GM18505 (cell line): ENCODE measurements around the gene TRIM14.
"Not testable (repeated sequence)": the region's sequence is repeated elsewhere in the genome, so short reads cannot be mapped to it uniquely, and the experiment has no call there.

Experiments
- ATAC-seq: cut with Tn5 transposase; IDR thresholded peaks from one replicate; pipeline ENCODE4 v1.9.1; 2021; ENCODE audit not compliant: unreplicated experiment
- POLR2A ChIP-seq: IDR thresholded peaks from 4 replicates; pipeline ENCODE4 v1.6.1; 2011; ENCODE audit warnings: borderline replicate concordance; ENCODE audit not compliant: insufficient read depth, insufficient read length; ENCODE audit errors: extremely low read depth

The TRIM14 gene

DNA sequence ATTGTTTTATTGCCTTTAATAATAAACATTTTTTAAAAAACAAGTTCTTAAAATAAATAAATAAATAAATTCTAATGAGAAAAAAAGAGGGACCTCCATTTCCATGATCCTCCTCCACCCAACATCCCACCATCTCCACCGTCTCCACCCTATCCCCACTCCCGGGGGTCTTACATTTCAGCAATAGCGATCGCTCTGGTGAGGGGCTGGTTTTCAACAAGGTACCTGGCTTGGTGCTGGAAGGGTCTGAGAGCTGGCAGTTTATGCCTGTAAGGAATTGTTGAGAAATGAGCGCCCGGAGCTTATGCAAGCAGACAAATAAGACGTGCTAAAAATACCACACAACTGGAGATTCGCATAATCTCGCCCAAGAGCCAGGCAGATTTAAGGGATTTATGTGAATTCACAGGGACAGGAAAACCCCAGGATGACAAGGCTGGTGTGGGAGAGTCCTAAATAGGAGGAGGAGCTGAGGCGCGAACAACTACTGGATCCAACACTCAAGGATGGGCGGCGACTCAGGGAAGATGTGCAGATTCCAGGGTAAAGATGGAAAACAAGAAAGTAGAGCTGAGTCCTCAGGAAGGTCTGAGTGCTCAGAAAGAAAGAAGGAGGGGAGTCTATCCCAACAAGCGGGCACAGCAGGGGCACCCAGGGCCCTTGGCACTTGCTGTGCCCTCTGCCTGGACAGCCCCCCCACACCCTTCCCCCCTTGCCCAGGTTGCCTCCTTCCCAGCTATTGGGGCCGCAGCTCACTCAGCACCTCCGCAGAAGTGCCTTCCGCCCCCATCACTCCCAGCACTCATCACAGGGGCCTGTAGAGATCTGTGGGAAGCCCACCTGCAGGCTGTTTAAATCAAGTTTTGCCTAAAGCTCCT is 27.0 kb downstream of the TRIM14 start:
- no peak for ATAC-seq
- TF ChIP-seq POLR2A = no peak

DNA sequence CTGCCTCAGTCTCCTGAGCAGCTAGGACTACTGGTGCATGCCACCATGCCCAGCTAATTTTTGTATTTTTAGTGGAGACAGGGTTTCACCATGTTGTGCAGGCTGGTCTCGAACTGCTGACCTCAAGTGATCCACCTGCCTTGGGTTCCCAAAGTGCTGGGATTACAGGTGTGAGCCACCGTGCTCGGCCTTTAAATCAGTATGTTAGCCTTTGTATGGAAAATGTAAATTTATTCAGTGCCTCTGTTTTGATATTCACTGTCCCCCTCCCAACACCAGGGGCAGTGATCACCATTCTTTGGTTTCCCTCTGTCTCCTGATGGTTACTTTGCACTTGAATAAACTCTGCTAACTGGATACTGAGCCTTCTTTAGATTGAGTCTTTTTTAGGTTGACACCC is 28.3 kb downstream of the TRIM14 start:
- ATAC-seq = not testable (repeated sequence)

DNA sequence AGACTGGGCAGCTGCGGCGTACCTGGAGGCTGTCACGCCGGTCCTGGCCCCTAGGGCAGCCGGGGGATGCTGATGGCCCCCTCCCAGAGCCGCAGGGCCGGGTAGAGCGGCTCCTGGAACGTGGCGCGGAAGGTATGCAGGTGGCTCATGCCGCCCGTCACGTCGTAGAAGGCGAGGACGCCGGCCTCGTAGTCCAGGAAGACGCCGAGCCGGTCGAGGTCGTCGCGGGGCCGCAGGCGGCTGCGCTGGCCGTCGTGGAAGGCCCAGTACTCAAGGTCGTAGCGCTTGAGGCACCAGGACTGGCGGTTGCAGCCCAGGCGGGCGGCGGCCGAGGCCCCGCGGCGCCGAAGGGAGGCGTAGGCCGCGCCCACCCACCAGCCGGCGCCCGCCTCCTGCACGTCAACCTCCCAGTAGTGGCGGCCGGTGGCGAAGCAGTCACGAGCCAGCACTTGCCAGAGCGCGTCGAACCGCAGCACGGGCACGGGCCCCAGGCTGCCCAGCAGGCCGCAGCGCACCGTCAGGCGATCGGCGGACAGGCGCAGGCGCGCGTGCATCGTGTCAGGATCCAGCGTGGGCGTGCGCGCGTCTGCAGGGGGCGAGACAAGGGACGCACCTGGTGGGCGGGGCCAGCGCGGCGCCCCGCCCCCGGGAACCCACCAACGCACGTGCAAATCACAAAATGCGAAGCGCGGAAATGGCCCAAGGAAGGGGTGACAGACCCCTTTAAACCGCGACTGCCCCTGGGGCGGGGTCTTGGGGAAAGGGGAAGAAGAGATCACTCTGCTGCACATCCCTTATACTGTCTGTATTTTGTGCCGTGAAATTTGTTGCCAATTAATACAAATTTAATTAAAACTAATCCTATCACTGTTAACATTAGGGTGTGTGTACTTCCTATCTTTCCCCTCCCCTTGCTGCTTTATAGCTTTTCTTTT is 31.3 kb downstream of the TRIM14 start:
- no peak for TF ChIP-seq POLR2A
- ATAC-seq = no peak

DNA sequence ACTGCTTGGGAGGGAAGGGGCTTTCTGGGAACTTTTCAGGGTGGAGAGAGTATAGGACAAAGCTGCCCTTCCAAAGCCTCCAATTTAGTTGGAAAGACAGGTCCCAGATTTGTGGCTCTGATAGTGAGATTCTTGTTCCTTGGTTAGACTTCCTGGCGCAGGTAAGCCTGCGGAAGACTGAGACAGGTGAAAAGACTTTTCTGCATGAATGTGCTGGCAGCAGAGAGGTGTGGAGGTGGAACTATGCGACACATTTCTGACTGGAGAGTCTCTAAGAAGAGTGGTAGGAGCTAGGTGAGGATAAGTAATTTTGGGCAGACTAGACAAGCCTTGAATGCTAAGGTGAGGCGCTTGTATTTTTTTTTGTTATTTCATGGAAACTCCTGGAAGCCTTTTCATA is 32.6 kb downstream of the TRIM14 start:
- TF ChIP-seq POLR2A = no peak
- no peak for ATAC-seq

DNA sequence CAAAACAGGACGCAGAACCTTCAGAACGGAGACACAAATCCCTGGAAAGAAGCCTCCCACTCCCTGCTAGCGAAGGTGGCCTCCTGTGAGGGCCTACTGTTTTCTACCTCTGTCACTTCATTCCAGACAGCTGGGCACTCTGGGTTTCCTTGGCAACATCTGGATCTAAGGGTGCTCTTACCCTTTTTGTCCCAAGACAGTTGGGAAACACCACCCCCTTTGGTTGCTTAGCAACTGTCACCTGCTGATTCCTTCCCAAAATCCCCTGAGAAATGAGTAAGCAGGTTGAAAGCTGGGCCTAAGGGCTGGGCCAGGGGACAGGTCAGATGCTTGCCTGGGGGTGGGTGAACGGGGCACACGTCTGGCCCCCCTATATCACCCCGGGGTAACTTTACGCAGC is 33.1 kb downstream of the TRIM14 start:
- TF ChIP-seq POLR2A = no peak
- no peak for ATAC-seq

DNA sequence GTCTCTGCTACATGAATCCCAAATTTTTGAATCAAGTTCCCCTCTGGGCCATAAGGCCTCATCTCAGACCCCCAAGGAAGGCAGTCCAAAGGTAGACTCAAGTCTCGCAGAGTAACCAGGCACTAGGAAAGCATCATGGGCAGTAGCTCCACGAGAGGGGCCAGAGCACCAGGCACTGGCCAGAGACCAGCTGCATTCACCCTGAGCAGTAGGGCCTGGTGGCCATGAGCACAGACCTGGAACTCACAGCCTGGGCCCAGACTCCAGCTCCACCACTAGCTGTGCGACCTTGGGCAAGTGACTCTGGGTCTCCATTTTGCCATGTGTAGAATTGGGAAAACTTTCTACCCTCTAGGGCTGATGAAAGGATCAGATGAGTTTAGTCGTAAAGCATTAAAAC is 34.0 kb downstream of the TRIM14 start:
- TF ChIP-seq POLR2A = no peak
- ATAC-seq = no peak

DNA sequence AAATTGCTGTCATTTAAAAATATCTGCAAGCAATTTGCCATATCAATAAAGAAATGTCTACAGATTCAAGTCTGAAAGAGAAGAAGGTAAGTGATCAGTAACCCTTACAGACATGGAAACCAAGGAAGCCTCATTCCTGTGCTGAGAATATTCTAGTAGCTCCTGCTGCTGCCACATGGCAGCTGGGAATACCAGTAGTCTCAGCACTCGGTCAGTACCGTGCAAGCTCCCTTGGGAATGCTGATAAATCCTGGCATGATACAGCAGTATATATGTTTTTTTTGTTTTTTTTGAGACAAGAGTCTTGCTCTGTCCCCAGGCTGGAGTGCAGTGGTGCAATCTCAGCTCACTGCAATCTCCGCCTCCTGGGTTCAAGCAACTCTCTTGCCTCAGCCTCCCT is 34.6 kb downstream of the TRIM14 start:
- no peak for ATAC-seq

DNA sequence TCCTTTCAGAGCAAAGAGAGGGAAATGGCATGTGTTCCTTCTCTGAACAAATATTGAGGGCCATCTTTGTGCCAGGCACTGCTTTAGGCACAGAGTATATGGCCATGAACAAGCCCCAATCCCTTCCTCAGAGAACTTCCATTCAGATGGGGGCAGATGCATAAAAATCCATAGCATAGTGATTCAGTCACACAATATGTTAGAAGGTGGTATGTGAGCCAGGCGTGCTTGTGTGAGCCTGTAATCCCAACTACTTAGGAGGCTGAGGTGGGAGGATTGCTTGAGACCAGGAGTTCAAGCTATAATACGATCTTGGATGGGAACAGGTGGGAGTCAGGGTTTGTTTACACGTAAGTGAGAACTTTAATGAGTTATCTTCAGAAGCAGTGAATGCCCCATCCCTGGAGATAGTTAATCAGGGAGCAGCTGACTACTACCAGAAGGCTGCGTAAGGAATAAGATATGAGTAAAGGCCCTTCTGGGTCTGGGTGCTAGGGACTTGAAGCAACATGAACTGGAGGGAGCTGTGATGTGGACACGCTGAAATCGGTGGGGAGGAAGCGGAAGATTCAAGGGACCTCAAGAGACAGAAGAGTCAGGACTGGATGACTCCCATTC is 35.3 kb downstream of the TRIM14 start:
- no peak for ATAC-seq
- no peak for TF ChIP-seq POLR2A

More for the DNA sequence above, 34.6 kb downstream of the TRIM14 start:
- TF ChIP-seq POLR2A = no peak

DNA sequence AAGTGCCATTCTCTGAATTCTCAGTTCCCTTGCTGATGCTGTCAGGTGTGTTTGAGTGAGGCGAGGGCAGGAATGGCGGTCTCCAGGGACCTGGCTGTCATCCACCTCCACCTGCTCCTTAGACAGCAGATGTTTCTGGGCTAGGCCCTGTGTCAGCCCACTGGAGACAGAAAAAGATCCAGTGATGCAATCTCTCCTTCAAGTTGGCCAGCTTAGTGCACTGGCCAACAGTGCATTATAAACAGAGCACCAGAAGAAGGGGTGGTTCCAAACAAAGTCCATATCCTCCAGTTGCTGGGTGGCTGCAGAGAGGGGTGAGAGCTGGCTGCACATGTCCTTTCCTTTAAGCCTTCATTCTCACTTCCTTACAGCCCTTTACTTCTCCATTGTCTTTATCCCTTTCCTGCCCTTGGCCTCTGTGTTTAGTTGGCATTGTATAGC is 35.9 kb downstream of the TRIM14 start:
- TF ChIP-seq POLR2A = no peak

DNA sequence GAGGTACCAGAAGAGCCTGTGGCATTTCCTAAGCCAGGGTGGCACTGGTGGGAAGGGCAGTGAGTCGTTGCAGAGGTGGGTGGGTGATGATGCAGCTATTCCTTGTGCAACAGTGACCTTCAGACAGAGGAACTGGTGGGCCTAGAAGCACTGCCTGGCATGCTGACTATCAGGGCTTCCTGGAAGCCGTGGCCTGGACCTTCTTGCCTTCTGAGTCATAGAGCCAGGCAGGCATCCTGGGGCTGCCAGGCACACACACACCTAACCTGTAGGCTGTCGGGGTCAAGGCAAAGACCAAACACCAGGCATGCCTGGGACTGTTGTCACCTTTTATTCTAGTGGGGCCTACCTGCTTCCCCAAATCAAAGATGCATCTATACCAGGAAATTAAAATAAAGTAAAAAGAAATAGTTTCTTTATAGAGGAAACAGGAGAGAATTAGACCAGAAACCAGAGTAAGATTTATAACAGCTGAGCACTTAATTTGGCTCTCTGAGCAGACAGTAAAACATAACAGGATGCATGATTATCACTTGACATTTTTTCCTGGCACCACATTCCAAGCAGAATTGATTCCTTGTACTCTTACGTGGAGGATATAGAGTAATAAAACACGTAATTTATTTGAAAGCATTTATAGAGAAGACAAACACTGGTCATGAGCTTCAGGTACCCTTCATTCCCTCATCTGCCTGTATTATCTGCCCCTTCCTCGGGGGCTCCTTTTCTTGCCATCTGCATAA is 37.4 kb downstream of the TRIM14 start:
- TF ChIP-seq POLR2A = no peak
- ATAC-seq = no peak

More for the DNA sequence above, 35.9 kb downstream of the TRIM14 start:
- ATAC-seq = no peak

DNA sequence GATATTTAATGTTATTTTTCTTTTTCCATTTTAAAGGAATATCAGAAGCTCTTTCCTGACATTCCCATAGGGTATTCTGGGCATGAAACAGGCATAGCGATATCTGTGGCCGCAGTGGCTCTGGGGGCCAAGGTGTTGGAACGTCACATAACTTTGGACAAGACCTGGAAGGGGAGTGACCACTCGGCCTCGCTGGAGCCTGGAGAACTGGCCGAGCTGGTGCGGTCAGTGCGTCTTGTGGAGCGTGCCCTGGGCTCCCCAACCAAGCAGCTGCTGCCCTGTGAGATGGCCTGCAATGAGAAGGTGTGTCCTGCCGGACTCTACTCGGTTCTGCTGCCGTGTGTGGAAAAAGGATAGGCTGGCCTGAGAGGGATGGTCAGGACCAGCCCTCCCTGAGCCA is 38.2 kb downstream of the TRIM14 start:
- no peak for ATAC-seq

DNA sequence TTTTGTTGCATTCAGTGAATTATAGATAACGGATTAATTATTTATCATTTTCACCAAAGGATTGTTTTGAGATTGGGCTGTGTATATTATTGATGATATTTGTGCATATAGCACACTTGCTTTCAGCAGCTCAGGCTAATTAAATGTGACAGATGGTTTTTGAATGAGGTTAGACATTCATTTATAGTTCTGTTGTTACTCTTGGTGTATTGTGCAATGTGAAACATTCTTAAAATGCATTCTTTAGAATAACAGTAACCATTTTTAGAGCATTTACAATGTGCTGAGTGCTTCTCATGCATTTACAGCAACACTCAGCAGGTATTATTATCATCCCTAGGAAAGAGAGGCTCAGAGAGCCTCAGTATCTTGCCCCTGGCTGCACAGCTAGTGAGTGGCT is 38.7 kb downstream of the TRIM14 start:
- no peak for ATAC-seq
- TF ChIP-seq POLR2A = no peak

More for the DNA sequence above, 38.2 kb downstream of the TRIM14 start:
- no peak for TF ChIP-seq POLR2A

DNA sequence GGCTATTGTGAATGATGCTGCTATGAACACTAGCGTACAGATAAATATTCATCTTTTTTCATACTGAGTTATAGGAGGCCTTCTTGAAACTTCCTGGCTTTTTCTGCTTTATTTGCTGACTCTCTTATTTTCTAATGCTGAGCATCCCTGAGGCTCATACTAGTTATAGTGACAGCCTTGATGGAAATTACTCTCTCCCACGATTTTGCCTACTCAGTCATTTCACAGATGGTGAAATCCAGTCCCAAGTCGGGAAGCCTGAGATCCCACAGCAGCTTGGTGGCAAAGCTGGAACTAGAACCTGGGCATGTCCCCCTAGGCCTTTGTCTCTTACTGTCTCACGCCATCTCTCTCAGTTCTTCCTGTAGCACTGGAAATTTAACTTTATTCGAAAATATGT is 40.1 kb downstream of the TRIM14 start:
- TF ChIP-seq POLR2A = no peak
- ATAC-seq = no peak

DNA sequence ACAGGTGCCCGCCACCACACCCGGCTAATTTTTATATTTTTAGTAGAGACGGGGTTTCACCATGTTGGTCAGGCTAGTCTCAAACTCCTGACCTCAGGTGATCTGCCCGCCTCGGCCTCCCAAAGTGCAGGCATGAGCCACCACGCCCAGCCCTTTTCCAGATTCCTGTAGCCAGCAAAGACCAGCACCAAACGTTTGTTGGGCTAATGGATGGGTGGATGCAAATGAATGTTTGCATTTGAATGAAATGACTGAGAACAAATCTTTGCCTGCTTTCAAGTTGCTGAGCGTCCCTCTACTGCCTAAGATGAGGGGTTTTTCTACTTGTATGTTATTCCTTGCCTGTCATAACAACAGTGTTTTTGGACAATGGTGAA is 42.5 kb downstream of the TRIM14 start:
- ATAC-seq = not testable (repeated sequence)
